SU-DHL-6 (cell line): ENCODE data around the gene GLI3.

ENCODE experiments used
- EZH2phosphoT487 ChIP-seq: fragments of 200-600 bp; sonication (generic), shearing (Covaris generic); conservative IDR thresholded peaks from 2 replicates; pipeline ENCODE4 v1.6.1; 2018; ENCODE audit warnings: mild to moderate bottlenecking, antibody characterized with exemption, low read length, moderate library complexity, mixed read lengths
- TF ChIP-seq, protein P1 (sequence below): fragments of 200-600 bp; sonication (generic); IDR thresholded peaks from one replicate; pipeline ENCODE4 v1.5.1; 2017; ENCODE audit warnings: antibody characterized with exemption, mild to moderate bottlenecking, low read length, moderate library complexity; ENCODE audit not compliant: insufficient read depth, poor library complexity, severe bottlenecking

DNA sequence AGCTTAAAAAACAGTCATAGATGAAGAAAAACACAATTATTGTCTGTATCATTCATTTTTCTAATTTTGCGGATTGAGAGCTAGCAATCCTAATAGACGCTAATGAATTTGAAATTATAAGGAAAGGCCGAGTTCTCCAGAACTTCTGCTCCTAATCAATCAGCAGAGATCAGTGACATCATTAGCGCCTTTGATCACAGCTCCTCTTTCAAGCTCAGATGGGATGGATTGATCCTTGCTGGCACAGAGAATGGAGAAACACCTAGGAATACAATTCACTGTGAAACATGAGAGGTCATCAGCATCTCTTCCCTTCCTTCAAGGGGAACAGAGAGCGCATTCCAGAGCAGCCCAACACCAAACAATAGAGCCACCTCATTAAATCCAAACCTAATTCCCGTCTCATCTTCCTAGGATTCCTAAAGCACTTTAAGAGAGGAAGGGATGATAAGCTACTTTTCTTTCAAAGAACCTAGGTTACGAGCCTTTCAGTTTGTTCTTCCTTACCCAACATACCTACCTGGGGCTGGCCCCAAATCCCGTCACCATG is 24.4 kb downstream of the GLI3 start:
- TF ChIP-seq, protein P1, sequence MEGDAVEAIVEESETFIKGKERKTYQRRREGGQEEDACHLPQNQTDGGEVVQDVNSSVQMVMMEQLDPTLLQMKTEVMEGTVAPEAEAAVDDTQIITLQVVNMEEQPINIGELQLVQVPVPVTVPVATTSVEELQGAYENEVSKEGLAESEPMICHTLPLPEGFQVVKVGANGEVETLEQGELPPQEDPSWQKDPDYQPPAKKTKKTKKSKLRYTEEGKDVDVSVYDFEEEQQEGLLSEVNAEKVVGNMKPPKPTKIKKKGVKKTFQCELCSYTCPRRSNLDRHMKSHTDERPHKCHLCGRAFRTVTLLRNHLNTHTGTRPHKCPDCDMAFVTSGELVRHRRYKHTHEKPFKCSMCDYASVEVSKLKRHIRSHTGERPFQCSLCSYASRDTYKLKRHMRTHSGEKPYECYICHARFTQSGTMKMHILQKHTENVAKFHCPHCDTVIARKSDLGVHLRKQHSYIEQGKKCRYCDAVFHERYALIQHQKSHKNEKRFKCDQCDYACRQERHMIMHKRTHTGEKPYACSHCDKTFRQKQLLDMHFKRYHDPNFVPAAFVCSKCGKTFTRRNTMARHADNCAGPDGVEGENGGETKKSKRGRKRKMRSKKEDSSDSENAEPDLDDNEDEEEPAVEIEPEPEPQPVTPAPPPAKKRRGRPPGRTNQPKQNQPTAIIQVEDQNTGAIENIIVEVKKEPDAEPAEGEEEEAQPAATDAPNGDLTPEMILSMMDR: no peak
- no peak for TF ChIP-seq EZH2phosphoT487
